Hepatocyte (in vitro differentiated cells): Measurements from ENCODE around the gene ZFP64. TPM values are rescaled to one million over a fixed set of nuclear protein-coding genes. Genes with fewer than 3 reads are reported as not detected.

Experiments used
- DNase-seq: peaks from one replicate; pipeline ENCODE4 v3.0.0-alpha.2; 2016; ENCODE audit warnings: low spot score
- H2AFZ ChIP-seq: fragments of 200-600 bp; sonication (generic); 2 replicates; pipeline ENCODE4 v1.6.0; 2016; ENCODE audit warnings: antibody characterized with exemption, mild to moderate bottlenecking
- H3K27ac ChIP-seq: fragments of 200-600 bp; sonication (generic); 2 replicates; pipeline ENCODE4 v1.5.1; 2016; ENCODE audit warnings: mild to moderate bottlenecking
- H3K27me3 ChIP-seq: fragments of 200-600 bp; sonication (generic); 2 replicates; pipeline ENCODE4 v1.6.1; 2016
- H3K36me3 ChIP-seq: fragments of 200-600 bp; sonication (generic); replicated peaks from 2 replicates; pipeline ENCODE4 v1.5.1; 2016; ENCODE audit warnings: low read depth; ENCODE audit not compliant: insufficient read depth
- H3K4me1 ChIP-seq: fragments of 200-600 bp; sonication (generic); 2 replicates; pipeline ENCODE4 v1.5.1; 2016; ENCODE audit warnings: mild to moderate bottlenecking, moderate library complexity; ENCODE audit not compliant: insufficient read depth
- H3K4me2 ChIP-seq: fragments of 200-600 bp; sonication (generic); 2 replicates; pipeline ENCODE4 v1.6.0; 2016
- H3K4me3 ChIP-seq: fragments of 200-600 bp; sonication (generic); 2 replicates; pipeline ENCODE4 v1.5.1; 2016; ENCODE audit warnings: mild to moderate bottlenecking
- H3K79me2 ChIP-seq: fragments of 200-600 bp; sonication (generic); 2 replicates; pipeline ENCODE4 v1.6.0; 2017; ENCODE audit warnings: mild to moderate bottlenecking
- H3K9me2 ChIP-seq: fragments of 200-600 bp; sonication (generic); replicated peaks from 2 replicates; pipeline ENCODE4 v1.6.0; 2017; ENCODE audit warnings: mild to moderate bottlenecking; ENCODE audit not compliant: insufficient read depth
- H3K9me3 ChIP-seq: fragments of 200-600 bp; sonication (generic); 2 replicates; pipeline ENCODE4 v1.5.1; 2016; ENCODE audit warnings: low read depth, mild to moderate bottlenecking
- H4K20me1 ChIP-seq: fragments of 200-600 bp; sonication (generic); 2 replicates; pipeline ENCODE4 v1.6.0; 2016; ENCODE audit warnings: mild to moderate bottlenecking; ENCODE audit not compliant: insufficient read depth, poor library complexity, severe bottlenecking
- CTCF ChIP-seq: fragments of 200-600 bp; sonication (generic); IDR thresholded peaks from 2 replicates; pipeline ENCODE4 v1.5.1; 2016; ENCODE audit warnings: antibody characterized with exemption, mild to moderate bottlenecking; ENCODE audit not compliant: poor library complexity
- EZH2 ChIP-seq: fragments of 200-600 bp; sonication (generic); IDR thresholded peaks from 2 replicates; pipeline ENCODE4 v1.6.1; 2016; ENCODE audit warnings: antibody characterized with exemption, mild to moderate bottlenecking, borderline replicate concordance
- EZH2phosphoT487 ChIP-seq: fragments of 200-600 bp; sonication (generic); IDR thresholded peaks from one replicate; pipeline ENCODE4 v1.6.1; 2018; ENCODE audit warnings: antibody characterized with exemption, mild to moderate bottlenecking, low read depth, moderate library complexity; ENCODE audit not compliant: unreplicated experiment, severe bottlenecking
- WGBS: methylation state at CpG from one replicate; pipeline ENCODE4 v1.1.6; 2016; ENCODE audit warnings: low lambda C conversion rate; ENCODE audit errors: missing lambda C conversion rate; 5-methylcytosine and 5-hydroxymethylcytosine counted together
- polyA plus RNA-seq: library from polyadenylated mRNA; unstranded; fragments of >200 nt; fragmentation: Nextera tagmentation; extraction: Ambion mirVana; gene quantifications from 2 replicates; pipeline ENCODE4 v1.2.1, GENCODE V29; 2016
- total RNA-seq: library from RNA; depleted of rRNA; stranded (reverse); fragments of >200 nt; gene quantifications from 2 replicates; pipeline ENCODE4 v1.2.3, GENCODE V29; 2014

The ZFP64 gene
- total and polyA plus RNA-seq, 2 experiments from 2014 or later = 9.3 to 10.0 TPM

GRCh38 chr20:52219441-52219840 lies 27.9 kb upstream of the ZFP64 start:
- no peak for DNase-seq
- no peak for TF ChIP-seq EZH2
- no peak for TF ChIP-seq CTCF
- TF ChIP-seq EZH2phosphoT487 = no peak

GRCh38 chr20:52217689-52218395 lies 26.3 kb upstream of the ZFP64 start:
- Histone ChIP-seq H3K79me2 (no peaks in the 10 kb centered on the region), H3K4me3 (no peak overlapping the region), H3K4me2 (no peak overlapping the region), H3K9me2 (no peaks in the 10 kb centered on the region), H4K20me1 (no peaks in the 10 kb centered on the region), H3K27ac (no peak overlapping the region), H3K36me3 (no peaks in the 10 kb centered on the region), H3K27me3 (no peaks in the 10 kb centered on the region), H3K4me1 (no peaks in the 10 kb centered on the region), H2AFZ (no peak overlapping the region), H3K9me3 (no peaks in the 10 kb centered on the region)
- DNase-seq = no peak
- 84% methylated on average over 2 of the region's 2 CpGs for WGBS
- no peak for TF ChIP-seq EZH2
- TF ChIP-seq EZH2phosphoT487 = no peak
- TF ChIP-seq CTCF = no peak

More at GRCh38 chr20:52219441-52219840, 27.9 kb upstream of the ZFP64 start:
- H3K4me1 ChIP-seq = no peaks in the 10 kb centered on the region
- H3K4me2 ChIP-seq = no peak overlapping the region
- 69% methylated on average over 9 of the region's 9 CpGs for WGBS
- no peaks in the 10 kb centered on the region for H3K36me3 ChIP-seq
- no peak overlapping the region for H2AFZ ChIP-seq
- no peaks in the 10 kb centered on the region for H3K79me2 ChIP-seq
- H3K4me3 ChIP-seq = no peak overlapping the region
- no peak overlapping the region for H3K27ac ChIP-seq
- no peaks in the 10 kb centered on the region for H3K9me3 ChIP-seq
- no peaks in the 10 kb centered on the region for H3K27me3 ChIP-seq
- H4K20me1 ChIP-seq = no peaks in the 10 kb centered on the region
- no peaks in the 10 kb centered on the region for H3K9me2 ChIP-seq

- H3K9me3 ChIP-seq = no peaks in the 10 kb centered on the region
- no peaks in the 10 kb centered on the region for H3K27me3 ChIP-seq
- no peak overlapping the region for H3K4me3 ChIP-seq
- H3K36me3 ChIP-seq = no peaks in the 10 kb centered on the region
- TF ChIP-seq CTCF (no peak), EZH2 (no peak), EZH2phosphoT487 (no peak)
- 77% methylated on average over 4 of the region's 4 CpGs for WGBS
- H3K9me2 ChIP-seq = no peaks in the 10 kb centered on the region
- DNase-seq = no peak
- H3K4me2 ChIP-seq = no peak overlapping the region
- H4K20me1 ChIP-seq = no peaks in the 10 kb centered on the region
- H3K79me2 ChIP-seq = no peaks in the 10 kb centered on the region
- no peak overlapping the region for H3K27ac ChIP-seq
- H2AFZ ChIP-seq = no peak overlapping the region
- H3K4me1 ChIP-seq = no peaks in the 10 kb centered on the region
Measured at GRCh38 chr20:52213995-52214394, 22.4 kb upstream of the ZFP64 start.
